DOHH2 (cell line): ENCODE data around the gene PLS3.

Source experiments
- H3F3A ChIP-seq: fragments of 200-600 bp; sonication (generic), shearing (Covaris generic); 2 replicates; pipeline ENCODE4 v1.6.0; 2016; ENCODE audit warnings: antibody characterized with exemption, mild to moderate bottlenecking; ENCODE audit not compliant: control insufficient read depth, insufficient read depth
- H3K27ac ChIP-seq: fragments of 200-600 bp; sonication (generic); 2 replicates; pipeline ENCODE4 v1.5.1; 2014; ENCODE audit warnings: low read depth, mild to moderate bottlenecking, low read length, moderate library complexity
- H3K27me3 ChIP-seq: fragments of 200-600 bp; sonication (generic); 2 replicates; pipeline ENCODE4 v1.6.1; 2014; ENCODE audit warnings: mild to moderate bottlenecking, low read length, mixed read lengths; ENCODE audit not compliant: control insufficient read depth
- H3K36me3 ChIP-seq: fragments of 200-600 bp; sonication (generic); 2 replicates; pipeline ENCODE4 v1.6.1; 2014; ENCODE audit warnings: mild to moderate bottlenecking, low read length, moderate library complexity, mixed read lengths; ENCODE audit not compliant: control insufficient read depth
- H3K4me1 ChIP-seq: fragments of 200-600 bp; sonication (generic); 2 replicates; pipeline ENCODE4 v1.6.1; 2014; ENCODE audit warnings: mild to moderate bottlenecking, low read length, mixed read lengths; ENCODE audit not compliant: control insufficient read depth
- H3K4me2 ChIP-seq: fragments of 200-600 bp; sonication (generic); 2 replicates; pipeline ENCODE4 v1.6.0; 2014; ENCODE audit warnings: mild to moderate bottlenecking, low read length, moderate library complexity
- H3K4me3 ChIP-seq: fragments of 200-600 bp; sonication (generic); 2 replicates; pipeline ENCODE4 v1.5.1; 2014; ENCODE audit warnings: mild to moderate bottlenecking, low read length, mixed read lengths
- H3K79me2 ChIP-seq: fragments of 200-600 bp; sonication (generic); 2 replicates; pipeline ENCODE4 v1.6.1; 2014; ENCODE audit warnings: mild to moderate bottlenecking, low read length, mixed read lengths; ENCODE audit not compliant: control insufficient read depth
- H3K9me2 ChIP-seq: fragments of 200-600 bp; sonication (generic); replicated peaks from 2 replicates; pipeline ENCODE4 v1.6.1; 2014; ENCODE audit warnings: mild to moderate bottlenecking, low read length, mixed read lengths; ENCODE audit not compliant: control insufficient read depth
- H3K9me3 ChIP-seq: fragments of 200-600 bp; sonication (generic); 2 replicates; pipeline ENCODE4 v1.6.1; 2014; ENCODE audit warnings: antibody characterized with exemption, low read length, mixed read lengths; ENCODE audit not compliant: control insufficient read depth, insufficient read depth
- H4K20me1 ChIP-seq: fragments of 200-600 bp; sonication (generic); 2 replicates; pipeline ENCODE4 v1.6.0; 2014; ENCODE audit warnings: low read depth, mild to moderate bottlenecking, antibody characterized with exemption, low read length, moderate library complexity; ENCODE audit not compliant: control insufficient read depth, insufficient read depth
- CTCF ChIP-seq: fragments of 200-600 bp; sonication (generic); IDR thresholded peaks from one replicate; pipeline ENCODE4 v1.5.1; 2014; ENCODE audit warnings: antibody characterized with exemption, mild to moderate bottlenecking, low read depth, low read length; ENCODE audit not compliant: poor library complexity, severe bottlenecking
- EZH2phosphoT487 ChIP-seq: fragments of 200-600 bp; sonication (generic); IDR thresholded peaks from 2 replicates; pipeline ENCODE4 v1.6.1; 2017; ENCODE audit warnings: borderline replicate concordance, mild to moderate bottlenecking, antibody characterized with exemption, low read length, moderate library complexity, mixed read lengths

The PLS3 gene

GRCh38 chrX:115649461-115650063, 88.6 kb downstream of the PLS3 start:
- H4K20me1 ChIP-seq: no peaks in the 10 kb centered on the region
- no peaks in the 10 kb centered on the region for H3K27me3 ChIP-seq
- H3K4me3 ChIP-seq: no peak overlapping the region
- H3K4me1 ChIP-seq: no peaks in the 10 kb centered on the region
- H3K27ac ChIP-seq: no peak overlapping the region
- no peaks in the 10 kb centered on the region for H3K36me3 ChIP-seq
- no peaks in the 10 kb centered on the region for H3K9me2 ChIP-seq
- no peaks in the 10 kb centered on the region for H3K79me2 ChIP-seq
- no peaks in the 10 kb centered on the region for H3F3A ChIP-seq
- TF ChIP-seq CTCF (no peak), EZH2phosphoT487 (no peak)
- no peaks in the 10 kb centered on the region for H3K9me3 ChIP-seq
- H3K4me2 ChIP-seq: no peak overlapping the region

- H4K20me1 ChIP-seq: no peaks in the 10 kb centered on the region
- no peaks in the 10 kb centered on the region for H3F3A ChIP-seq
- no peak overlapping the region for H3K27ac ChIP-seq
- no peaks in the 10 kb centered on the region for H3K27me3 ChIP-seq
- H3K9me3 ChIP-seq: no peaks in the 10 kb centered on the region
- no peaks in the 10 kb centered on the region for H3K9me2 ChIP-seq
- H3K36me3 ChIP-seq: no peaks in the 10 kb centered on the region
- H3K79me2 ChIP-seq: no peaks in the 10 kb centered on the region
- no peak overlapping the region for H3K4me3 ChIP-seq
- H3K4me2 ChIP-seq: no peak overlapping the region
- H3K4me1 ChIP-seq: no peaks in the 10 kb centered on the region
- no peak for TF ChIP-seq CTCF
- TF ChIP-seq EZH2phosphoT487: no peak
Observed at GRCh38 chrX:115650449-115650848, 89.5 kb downstream of the PLS3 start.

- Histone ChIP-seq H3K27me3 (no peaks in the 10 kb centered on the region), H3K4me2 (no peak overlapping the region), H3K79me2 (no peaks in the 10 kb centered on the region), H3K9me3 (no peaks in the 10 kb centered on the region), H3K36me3 (no peaks in the 10 kb centered on the region), H4K20me1 (no peaks in the 10 kb centered on the region), H3K4me3 (no peak overlapping the region), H3K4me1 (no peaks in the 10 kb centered on the region), H3F3A (no peaks in the 10 kb centered on the region), H3K9me2 (no peaks in the 10 kb centered on the region), H3K27ac (no peak overlapping the region)
- TF ChIP-seq EZH2phosphoT487: no peak
- peak; percentile 46 for TF ChIP-seq CTCF
Observed at GRCh38 chrX:115650916-115651315, 89.9 kb downstream of the PLS3 start.
